Astrocyte (in vitro differentiated cells and primary cell): Measurements from ENCODE around the gene CRY1. TPM values are rescaled to one million over a fixed set of nuclear protein-coding genes. Genes with fewer than 3 reads are reported as not detected.

Source experiments
- DNase-seq: peaks from one replicate; pipeline ENCODE4 v3.0.0-alpha.2; 2010; ENCODE audit warnings: low read depth
- FAIRE-seq: peaks from 2 replicates; lab custom pipeline; 2011; peaks lifted over from hg19 to GRCh38; lab: Jason Lieb, UNC
- H2AFZ ChIP-seq: 2 replicates; pipeline ENCODE4 v1.6.0; 2012; ENCODE audit warnings: low read depth, low read length, inconsistent platforms
- H3K27ac ChIP-seq: 2 replicates; pipeline ENCODE4 v1.5.1; 2011; ENCODE audit warnings: low read depth, low read length, inconsistent platforms
- H3K27me3 ChIP-seq: 2 replicates; pipeline ENCODE4 v1.6.0; 2011; ENCODE audit warnings: low read length, inconsistent platforms; ENCODE audit not compliant: insufficient read depth
- H3K36me3 ChIP-seq: 2 replicates; pipeline ENCODE4 v1.5.1; 2011; ENCODE audit warnings: low read length, inconsistent platforms; ENCODE audit not compliant: insufficient read depth
- H3K4me1 ChIP-seq: 2 replicates; pipeline ENCODE4 v1.5.1; 2011; ENCODE audit warnings: low read length, inconsistent platforms; ENCODE audit not compliant: insufficient read depth
- H3K4me2 ChIP-seq: 2 replicates; pipeline ENCODE4 v1.6.0; 2012; ENCODE audit warnings: low read length, inconsistent platforms
- H3K4me3 ChIP-seq: 2 replicates; pipeline ENCODE4 v1.5.1; 2011; ENCODE audit warnings: low read depth, mild to moderate bottlenecking, low read length, inconsistent platforms; ENCODE audit not compliant: insufficient read depth
- H3K79me2 ChIP-seq: 2 replicates; pipeline ENCODE4 v1.6.0; 2012; ENCODE audit warnings: mild to moderate bottlenecking, low read length, inconsistent platforms; ENCODE audit not compliant: insufficient read depth
- H3K9ac ChIP-seq: 2 replicates; pipeline ENCODE4 v1.6.0; 2012; ENCODE audit warnings: mild to moderate bottlenecking, low read length, inconsistent platforms
- H3K9me3 ChIP-seq: 2 replicates; pipeline ENCODE4 v1.5.1; 2012; ENCODE audit warnings: low read depth, mild to moderate bottlenecking, low read length, inconsistent platforms; ENCODE audit not compliant: insufficient read depth
- H4K20me1 ChIP-seq: 2 replicates; pipeline ENCODE4 v1.6.0; 2012; ENCODE audit warnings: low read length, inconsistent platforms; ENCODE audit not compliant: insufficient read depth
- H3K27ac Mint-ChIP-seq: one replicate; pipeline ENCODE4 v1.8.0; 2021; ENCODE audit warnings: mild to moderate bottlenecking, mixed read lengths; ENCODE audit not compliant: unreplicated experiment
- H3K27me3 Mint-ChIP-seq: one replicate; pipeline ENCODE4 v1.8.0; 2021; ENCODE audit warnings: low read depth, mixed read lengths; ENCODE audit not compliant: unreplicated experiment
- H3K36me3 Mint-ChIP-seq: one replicate; pipeline ENCODE4 v1.8.0; 2021; ENCODE audit warnings: low read depth, mixed read lengths; ENCODE audit not compliant: unreplicated experiment
- H3K4me1 Mint-ChIP-seq: one replicate; pipeline ENCODE4 v1.8.0; 2021; ENCODE audit warnings: low read depth, mixed read lengths; ENCODE audit not compliant: unreplicated experiment
- H3K4me3 Mint-ChIP-seq: one replicate; pipeline ENCODE4 v1.8.0; 2021; ENCODE audit warnings: mild to moderate bottlenecking, moderate library complexity, mixed read lengths; ENCODE audit not compliant: unreplicated experiment
- H3K9me3 Mint-ChIP-seq: one replicate; pipeline ENCODE4 v1.8.0; 2021; ENCODE audit warnings: mild to moderate bottlenecking, mixed read lengths; ENCODE audit not compliant: unreplicated experiment
- EZH2 ChIP-seq: IDR thresholded peaks from 2 replicates; pipeline ENCODE4 v1.6.1; 2012; ENCODE audit warnings: mild to moderate bottlenecking, low read length, inconsistent platforms; ENCODE audit not compliant: insufficient read depth
- total RNA-seq: library from RNA; stranded (reverse); gene quantifications from 2 replicates; pipeline ENCODE4 v1.2.1, GENCODE V29; 2021
- TF ChIP-seq, protein P1 (sequence below): IDR thresholded peaks from 2 replicates; pipeline ENCODE4 v1.5.1; 2011; ENCODE audit warnings: low read depth, mild to moderate bottlenecking, inconsistent platforms, low read length, moderate library complexity; ENCODE audit not compliant: insufficient read depth

Gene CRY1
- total RNA-seq, 1 donor from 2014 or later = 18.3 TPM

DNA sequence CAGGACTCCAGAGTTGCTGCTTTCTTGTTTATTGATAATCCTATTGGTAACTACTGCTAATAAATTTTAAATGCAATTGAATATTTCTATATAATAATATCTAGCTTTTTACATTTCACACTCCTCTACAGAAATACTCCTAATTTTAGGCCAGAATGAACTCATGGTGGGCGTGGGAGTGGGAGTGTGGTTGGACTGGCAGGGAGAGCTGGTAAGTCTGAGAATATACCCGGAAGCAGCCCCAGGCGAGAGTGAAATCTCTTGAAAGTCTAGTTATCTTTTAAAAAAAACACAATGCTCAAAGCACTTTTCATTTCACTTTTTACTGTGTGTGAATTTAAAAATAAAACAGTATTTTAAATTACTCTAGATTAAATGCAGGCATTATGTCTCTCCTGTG is 132.9 kb downstream of the CRY1 start:
- peak overlapping the region; percentile 50 for H3K4me3 Mint-ChIP-seq
- no peaks in the 10 kb centered on the region for H3K27me3 Mint-ChIP-seq
- no peak overlapping the region for H3K27ac ChIP-seq
- no peaks in the 10 kb centered on the region for H3K4me1 ChIP-seq
- TF ChIP-seq, protein P1, sequence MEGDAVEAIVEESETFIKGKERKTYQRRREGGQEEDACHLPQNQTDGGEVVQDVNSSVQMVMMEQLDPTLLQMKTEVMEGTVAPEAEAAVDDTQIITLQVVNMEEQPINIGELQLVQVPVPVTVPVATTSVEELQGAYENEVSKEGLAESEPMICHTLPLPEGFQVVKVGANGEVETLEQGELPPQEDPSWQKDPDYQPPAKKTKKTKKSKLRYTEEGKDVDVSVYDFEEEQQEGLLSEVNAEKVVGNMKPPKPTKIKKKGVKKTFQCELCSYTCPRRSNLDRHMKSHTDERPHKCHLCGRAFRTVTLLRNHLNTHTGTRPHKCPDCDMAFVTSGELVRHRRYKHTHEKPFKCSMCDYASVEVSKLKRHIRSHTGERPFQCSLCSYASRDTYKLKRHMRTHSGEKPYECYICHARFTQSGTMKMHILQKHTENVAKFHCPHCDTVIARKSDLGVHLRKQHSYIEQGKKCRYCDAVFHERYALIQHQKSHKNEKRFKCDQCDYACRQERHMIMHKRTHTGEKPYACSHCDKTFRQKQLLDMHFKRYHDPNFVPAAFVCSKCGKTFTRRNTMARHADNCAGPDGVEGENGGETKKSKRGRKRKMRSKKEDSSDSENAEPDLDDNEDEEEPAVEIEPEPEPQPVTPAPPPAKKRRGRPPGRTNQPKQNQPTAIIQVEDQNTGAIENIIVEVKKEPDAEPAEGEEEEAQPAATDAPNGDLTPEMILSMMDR = no peak
- no peak for TF ChIP-seq EZH2
- no peak overlapping the region for H3K4me2 ChIP-seq
- DNase-seq (no peak), FAIRE-seq (no peak)
- no peaks in the 10 kb centered on the region for H3K27me3 ChIP-seq
- H3K36me3 ChIP-seq = peaks cover 23% of the 10 kb centered on the region
- H3K4me3 ChIP-seq = no peak overlapping the region
- peaks cover 24% of the 10 kb centered on the region for H3K4me1 Mint-ChIP-seq
- no peak overlapping the region for H3K9ac ChIP-seq
- no peak overlapping the region for H3K27ac Mint-ChIP-seq
- H3K9me3 Mint-ChIP-seq = no peaks in the 10 kb centered on the region
- peaks cover 88% of the 10 kb centered on the region for H4K20me1 ChIP-seq
- H3K36me3 Mint-ChIP-seq = peaks cover 7% of the 10 kb centered on the region
- H3K9me3 ChIP-seq = no peaks in the 10 kb centered on the region
- H2AFZ ChIP-seq = no peak overlapping the region
- H3K79me2 ChIP-seq = peaks cover 97% of the 10 kb centered on the region

DNA sequence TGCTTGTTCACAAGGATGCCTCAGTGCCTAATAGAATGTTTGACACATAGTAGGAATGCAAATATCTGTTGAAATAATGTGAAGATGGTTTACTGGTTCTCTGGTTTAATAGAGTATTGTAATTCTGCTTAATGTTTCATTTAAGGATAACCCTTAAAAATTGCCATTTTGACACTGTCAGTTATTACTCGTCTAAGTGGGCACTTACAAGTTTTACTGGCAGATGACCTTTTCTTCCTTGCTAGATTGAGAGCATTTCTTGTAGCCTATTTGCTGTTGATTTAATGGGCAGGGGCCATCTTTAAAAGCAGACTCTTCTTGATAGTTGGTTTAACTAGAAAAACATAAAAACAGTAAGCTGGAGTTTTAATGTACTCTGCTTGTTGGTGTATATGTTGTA is 135.8 kb downstream of the CRY1 start:
- Mint-ChIP-seq H3K9me3 (no peaks in the 10 kb centered on the region), H3K4me1 (peaks cover 13% of the 10 kb centered on the region), H3K27ac (no peak overlapping the region), H3K27me3 (no peaks in the 10 kb centered on the region), H3K4me3 (peak overlapping the region; percentile 100), H3K36me3 (peaks cover 1% of the 10 kb centered on the region)
- TF ChIP-seq EZH2 = no peak
- TF ChIP-seq, protein P1 = no peak
- Histone ChIP-seq H3K4me1 (peaks cover 11% of the 10 kb centered on the region), H3K4me2 (peak overlapping the region; percentile 86), H3K9me3 (no peaks in the 10 kb centered on the region), H3K27me3 (no peaks in the 10 kb centered on the region), H3K4me3 (peak overlapping the region; percentile 99), H3K9ac (peak overlapping the region; percentile 100), H4K20me1 (peaks cover 60% of the 10 kb centered on the region), H3K27ac (peak overlapping the region; percentile 98), H3K36me3 (peaks cover 7% of the 10 kb centered on the region), H2AFZ (no peak overlapping the region), H3K79me2 (peaks cover 73% of the 10 kb centered on the region)
- DNase-seq = no peak
- no peak for FAIRE-seq

DNA sequence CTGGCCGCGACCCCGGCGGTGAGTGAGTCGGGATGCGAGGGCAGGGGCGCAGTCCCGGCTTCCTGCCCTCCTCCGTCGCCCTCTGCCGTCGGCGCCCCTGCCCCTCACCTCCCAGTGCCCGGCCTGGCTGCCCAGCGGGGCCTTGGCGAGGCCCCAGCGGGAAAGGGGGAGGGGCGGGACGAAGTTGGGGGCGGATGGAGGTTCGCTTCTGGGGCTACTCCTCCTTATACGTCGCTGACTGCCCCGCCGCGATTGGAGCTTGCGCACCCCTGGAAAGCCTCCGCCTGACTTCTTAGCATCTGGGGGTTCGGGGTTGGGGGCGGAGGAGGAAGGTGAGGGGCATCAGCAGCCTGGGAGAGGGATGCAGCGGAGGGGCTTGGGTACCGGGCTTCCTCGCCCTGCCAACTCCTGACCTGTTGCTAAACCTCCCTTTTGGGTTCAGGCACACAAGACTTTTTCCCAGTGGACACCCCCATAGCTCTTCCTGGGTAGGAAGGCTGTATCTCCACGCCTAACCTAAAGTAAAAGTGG is 137.2 kb downstream of the CRY1 start:
- H2AFZ ChIP-seq = peak overlapping the region; percentile 40

More for the DNA sequence above, 137.2 kb downstream of the CRY1 start:
- peaks cover 58% of the 10 kb centered on the region for H3K79me2 ChIP-seq
- peaks cover 11% of the 10 kb centered on the region for H3K4me1 ChIP-seq
- H3K9ac ChIP-seq = peak overlapping the region; percentile 100
- peaks cover 47% of the 10 kb centered on the region for H4K20me1 ChIP-seq
- Mint-ChIP-seq H3K27me3 (no peaks in the 10 kb centered on the region), H3K27ac (peak overlapping the region; percentile 98), H3K4me3 (peak overlapping the region; percentile 100), H3K36me3 (peaks cover 1% of the 10 kb centered on the region), H3K9me3 (no peaks in the 10 kb centered on the region), H3K4me1 (peaks cover 5% of the 10 kb centered on the region)
- peak overlapping the region; percentile 98 for H3K27ac ChIP-seq
- peak overlapping the region; percentile 86 for H3K4me2 ChIP-seq
- peak overlapping the region; percentile 99 for H3K4me3 ChIP-seq
- H3K36me3 ChIP-seq = peaks cover 4% of the 10 kb centered on the region
- DNase-seq = peak; percentile 39
- no peaks in the 10 kb centered on the region for H3K9me3 ChIP-seq
- no peak for FAIRE-seq
- TF ChIP-seq EZH2 = no peak
- TF ChIP-seq, protein P1 = no peak
- H3K27me3 ChIP-seq = no peaks in the 10 kb centered on the region
